Astrocyte of the cerebellum (primary cell): ENCODE results near the gene SLC31A1.
A peak's percentile ranks its signal among the peaks of the same experiment; 100 is the strongest.

ENCODE experiments used
- DNase-seq: peaks from one replicate; pipeline ENCODE4 v3.0.0-alpha.2; 2011; ENCODE audit warnings: low read depth
- H3K4me3 ChIP-seq: 2 replicates; pipeline ENCODE4 v1.5.1; 2011; ENCODE audit warnings: mild to moderate bottlenecking, low read depth, low read length, moderate library complexity
- in situ Hi-C: cut with HindIII; loops from 2 replicates; pipeline ENCODE4 v1.10.0; 2017; ENCODE audit warnings: low sequenced_read_pairs
- TF ChIP-seq, protein P1 (sequence below): IDR thresholded peaks from 2 replicates; pipeline ENCODE4 v1.5.1; 2012; ENCODE audit warnings: low read length, low read depth, moderate library complexity, mild to moderate bottlenecking; ENCODE audit errors: missing control alignments

SLC31A1 gene

DNA sequence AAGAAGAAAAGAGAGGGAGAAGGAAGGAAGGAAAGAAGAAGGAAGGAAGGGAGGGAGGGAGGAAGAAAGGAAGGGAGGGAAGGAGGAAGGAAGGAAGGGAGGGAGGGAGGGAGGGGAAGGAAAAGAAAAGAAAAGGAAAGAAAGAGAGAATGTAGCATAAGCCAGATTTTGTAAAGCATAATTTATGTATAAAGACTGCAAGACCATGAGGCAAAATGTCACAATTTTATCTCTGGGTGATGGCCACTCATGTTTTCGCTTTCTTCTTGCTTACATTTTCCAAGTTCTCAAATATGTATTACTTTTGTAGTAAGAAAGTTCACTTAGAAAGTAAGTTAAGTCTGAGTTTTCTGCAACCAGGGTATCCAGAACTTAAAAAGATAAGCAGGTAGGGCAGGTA lies 85.2 kb downstream of the SLC31A1 start:
- in situ Hi-C loops, result no loop called here
- TF ChIP-seq, protein P1, sequence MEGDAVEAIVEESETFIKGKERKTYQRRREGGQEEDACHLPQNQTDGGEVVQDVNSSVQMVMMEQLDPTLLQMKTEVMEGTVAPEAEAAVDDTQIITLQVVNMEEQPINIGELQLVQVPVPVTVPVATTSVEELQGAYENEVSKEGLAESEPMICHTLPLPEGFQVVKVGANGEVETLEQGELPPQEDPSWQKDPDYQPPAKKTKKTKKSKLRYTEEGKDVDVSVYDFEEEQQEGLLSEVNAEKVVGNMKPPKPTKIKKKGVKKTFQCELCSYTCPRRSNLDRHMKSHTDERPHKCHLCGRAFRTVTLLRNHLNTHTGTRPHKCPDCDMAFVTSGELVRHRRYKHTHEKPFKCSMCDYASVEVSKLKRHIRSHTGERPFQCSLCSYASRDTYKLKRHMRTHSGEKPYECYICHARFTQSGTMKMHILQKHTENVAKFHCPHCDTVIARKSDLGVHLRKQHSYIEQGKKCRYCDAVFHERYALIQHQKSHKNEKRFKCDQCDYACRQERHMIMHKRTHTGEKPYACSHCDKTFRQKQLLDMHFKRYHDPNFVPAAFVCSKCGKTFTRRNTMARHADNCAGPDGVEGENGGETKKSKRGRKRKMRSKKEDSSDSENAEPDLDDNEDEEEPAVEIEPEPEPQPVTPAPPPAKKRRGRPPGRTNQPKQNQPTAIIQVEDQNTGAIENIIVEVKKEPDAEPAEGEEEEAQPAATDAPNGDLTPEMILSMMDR, result no peak
- DNase-seq, result no peak
- no peak overlapping the region for H3K4me3 ChIP-seq

DNA sequence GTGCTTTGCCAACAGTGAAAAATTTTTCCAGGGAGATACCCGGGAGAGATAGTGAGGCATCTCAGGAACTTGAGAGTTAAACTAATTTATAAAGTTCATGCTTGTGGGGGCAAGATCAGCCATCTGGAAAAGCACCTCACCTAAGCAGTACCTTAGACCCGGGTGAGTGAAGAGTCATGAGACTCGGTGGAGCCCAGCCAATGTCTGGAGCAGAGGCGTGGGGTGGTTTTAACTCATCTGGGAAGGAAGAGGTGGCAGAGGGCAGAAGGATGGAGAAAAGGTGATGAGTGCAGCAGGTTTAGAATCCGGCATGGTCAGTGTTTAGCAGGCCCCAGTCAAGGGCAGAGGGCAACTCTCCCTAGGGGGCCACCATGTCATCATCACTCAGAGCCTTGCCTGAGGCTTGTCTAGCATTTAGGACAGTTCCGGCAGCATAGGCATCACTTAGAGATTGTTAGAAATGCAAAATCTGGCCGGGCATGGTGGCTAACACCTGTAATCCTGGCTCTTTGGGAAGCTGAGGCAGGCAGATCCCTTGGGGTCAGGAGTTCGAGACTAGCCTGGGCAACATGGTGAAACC lies 86.1 kb downstream of the SLC31A1 start:
- no peak overlapping the region for H3K4me3 ChIP-seq
- TF ChIP-seq, protein P1, result no peak
- in situ Hi-C loops, result no loop called here
- DNase-seq, result no peak

DNA sequence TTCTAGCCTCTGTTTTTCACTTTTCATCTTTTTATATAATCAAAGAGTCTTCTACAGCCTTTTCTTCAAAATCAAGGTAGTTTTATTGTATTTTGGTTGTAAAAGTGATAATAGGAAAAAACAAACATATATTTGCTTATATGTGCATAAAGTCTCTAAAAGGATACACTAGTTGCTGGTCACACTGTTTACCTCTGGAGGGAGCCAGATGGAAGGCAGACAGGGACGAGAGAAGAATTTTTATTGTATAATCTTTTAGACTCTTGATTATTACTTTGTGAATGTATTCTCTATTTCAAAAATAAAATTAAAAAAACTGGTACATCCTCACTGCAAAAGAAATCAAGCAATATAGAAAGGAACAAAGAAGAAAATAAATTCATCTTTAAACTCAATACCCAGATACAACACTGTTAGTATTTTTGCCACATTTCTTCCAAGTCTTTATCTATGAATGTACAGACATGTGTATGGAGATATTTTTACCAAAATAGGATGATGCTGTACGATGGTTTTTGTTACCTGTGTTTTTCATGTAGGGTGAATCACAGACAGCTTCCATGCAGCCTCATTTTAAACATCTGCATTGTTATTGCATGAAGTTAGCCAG lies 88.0 kb downstream of the SLC31A1 start:
- TF ChIP-seq, protein P1, result peak; percentile 81
- in situ Hi-C loops, result no loop called here
- H3K4me3 ChIP-seq, result no peak overlapping the region
- DNase-seq, result peak; percentile 32

DNA sequence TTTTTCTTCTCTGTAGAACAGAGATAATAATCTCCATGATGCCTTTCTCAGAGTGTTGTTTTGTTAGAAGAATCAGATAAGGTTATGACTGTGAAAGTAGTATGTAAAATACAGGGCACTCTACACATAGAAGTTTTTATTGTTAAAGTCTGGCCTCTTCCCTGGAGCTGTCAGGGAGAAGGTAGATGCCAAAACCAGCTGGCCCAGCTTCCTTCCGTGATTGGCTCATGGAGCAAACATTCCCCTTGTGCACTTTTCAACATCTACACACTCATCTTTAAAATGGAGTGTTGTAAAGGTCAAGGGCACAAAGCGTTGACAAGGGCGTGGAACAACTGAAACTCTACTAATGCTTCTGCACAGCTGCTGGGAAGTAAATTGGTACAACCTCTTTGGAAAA lies 89.2 kb downstream of the SLC31A1 start:
- TF ChIP-seq, protein P1, result no peak
- in situ Hi-C loops, result no loop called here
- H3K4me3 ChIP-seq, result no peak overlapping the region
- no peak for DNase-seq

DNA sequence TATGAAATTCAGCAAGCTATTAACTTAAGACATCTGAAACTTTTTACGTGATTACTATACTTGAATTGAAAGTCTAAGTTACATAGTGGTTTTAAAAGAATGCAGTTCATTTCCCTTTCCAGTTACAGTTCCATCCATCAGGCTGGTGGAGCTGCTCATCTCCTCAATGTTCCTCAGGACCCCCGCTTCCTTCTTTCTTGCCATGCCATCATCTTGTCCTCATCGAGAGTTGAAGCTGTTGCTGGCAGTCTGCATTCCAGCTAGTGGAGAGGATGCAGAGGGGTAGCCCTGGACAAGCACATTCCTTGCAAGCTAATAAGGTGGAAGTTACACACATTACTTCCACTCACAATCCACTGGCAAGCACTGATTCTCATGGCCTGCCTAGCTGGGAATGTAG lies 90.6 kb downstream of the SLC31A1 start:
- in situ Hi-C loops, result no loop called here
- TF ChIP-seq, protein P1, result no peak
- H3K4me3 ChIP-seq, result no peak overlapping the region
- no peak for DNase-seq

DNA sequence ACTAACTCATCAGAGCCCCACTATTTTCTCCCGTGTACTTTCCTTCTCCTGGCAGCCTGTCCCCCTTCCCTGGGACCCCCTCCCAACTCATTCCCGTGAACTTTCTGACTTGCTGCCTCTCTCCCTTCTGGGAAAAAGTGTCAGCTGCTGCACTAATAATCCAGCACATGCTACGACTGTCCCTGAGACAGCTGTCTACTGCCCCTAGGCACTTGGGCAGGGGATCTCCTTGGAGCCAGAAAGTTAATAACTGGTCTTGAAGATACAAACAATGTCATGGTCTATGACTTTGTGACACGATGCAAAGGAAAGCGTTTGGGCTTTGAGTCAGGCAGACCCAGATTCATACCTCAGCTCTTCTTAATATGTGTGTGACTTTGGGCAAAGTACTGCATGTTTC lies 91.9 kb downstream of the SLC31A1 start:
- TF ChIP-seq, protein P1, result no peak
- no peak overlapping the region for H3K4me3 ChIP-seq
- in situ Hi-C loops, result no loop called here
- no peak for DNase-seq
